ENCODE data around the gene SKA2.
"Not testable (repeated sequence)": the region's sequence is repeated elsewhere in the genome, so short reads cannot be mapped to it uniquely, and the experiment has no call there.

Gene SKA2

DNA sequence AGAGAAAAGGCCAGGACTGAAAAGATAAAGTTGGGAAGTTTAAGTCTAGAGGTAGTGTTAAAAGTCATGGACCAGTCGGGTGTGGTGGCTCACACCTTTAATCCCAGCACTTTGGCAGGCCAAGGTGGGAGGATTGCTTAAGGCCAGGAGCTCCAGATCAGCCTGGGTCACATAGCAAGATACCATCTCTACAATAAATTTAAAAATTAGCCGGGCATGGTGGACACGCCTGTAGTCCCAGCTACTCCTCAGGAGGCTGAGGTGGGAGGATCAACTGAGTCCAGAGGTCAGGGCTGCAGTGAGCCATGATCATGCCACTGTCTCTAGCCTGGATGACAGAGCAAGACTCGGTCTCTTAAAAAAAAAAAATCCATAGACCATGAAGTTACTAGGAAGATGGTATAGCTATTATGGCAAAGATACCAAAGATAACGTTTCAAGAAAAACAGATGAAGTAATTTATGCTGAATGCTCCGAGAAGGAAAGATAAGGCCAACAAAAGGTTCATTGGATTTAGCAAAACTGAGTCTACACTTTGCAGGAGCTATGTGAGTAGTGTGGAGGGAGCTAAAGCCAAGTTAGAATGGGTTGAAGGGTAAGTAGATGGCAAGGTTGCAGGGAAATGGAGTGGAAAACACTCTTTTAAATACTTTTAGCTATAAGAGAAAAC, 60.0 kb downstream of the SKA2 start:
- DNase-seq (ENCODE audit: low spot score) = no peak

DNA sequence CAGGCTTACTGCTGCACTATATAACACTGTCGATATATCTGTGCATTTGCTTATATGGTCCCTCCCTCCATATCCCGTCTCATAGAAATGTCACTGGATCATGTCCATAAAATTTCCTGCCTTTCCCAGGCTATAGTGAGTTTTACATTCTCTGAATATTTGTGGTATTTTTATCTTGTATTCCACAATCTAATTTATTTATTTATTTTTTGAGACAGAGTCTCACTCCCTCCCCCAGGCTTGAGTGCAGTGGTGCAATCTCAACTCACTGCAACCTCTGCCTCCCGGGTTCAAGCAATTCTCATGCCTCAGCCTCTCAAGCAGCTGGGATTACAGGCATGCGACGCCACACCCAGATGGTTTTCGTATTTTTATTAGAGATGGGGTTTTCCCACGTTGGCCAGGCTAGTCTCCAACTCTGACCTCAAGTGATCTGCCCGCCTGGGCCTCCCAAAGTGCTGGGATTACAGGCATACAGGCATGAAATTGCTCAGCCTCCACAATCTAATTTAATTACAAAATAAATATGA, 61.2 kb downstream of the SKA2 start:
- peak; percentile 73 for DNase-seq (ENCODE audit: low spot score)

DNA sequence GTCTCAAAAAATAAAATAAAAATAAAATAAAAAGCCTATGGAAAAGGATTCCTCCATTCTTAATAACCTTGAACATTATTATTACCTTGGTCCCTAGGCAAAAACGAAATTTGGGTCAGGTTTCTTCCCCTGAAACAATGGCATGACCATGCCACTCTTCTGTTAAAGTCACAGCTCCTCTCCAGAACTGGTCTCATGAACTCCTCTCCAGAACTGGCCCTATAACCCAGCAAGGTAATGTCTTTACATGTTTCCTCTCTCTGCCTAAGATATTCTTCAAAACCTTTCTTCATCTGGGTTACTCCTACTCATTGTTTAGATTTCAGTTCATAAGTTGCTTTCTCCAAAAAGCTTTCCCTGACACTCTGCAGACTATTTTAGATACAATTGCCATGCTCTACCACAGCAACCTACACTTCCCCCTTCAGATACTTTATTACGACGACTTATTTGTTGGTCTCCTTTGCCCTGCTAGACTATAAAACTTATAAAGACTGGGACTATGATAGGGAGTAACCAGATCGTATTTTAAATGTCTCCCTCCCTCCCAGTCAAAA, 61.8 kb downstream of the SKA2 start:
- DNase-seq (ENCODE audit: low spot score) = peak; percentile 1

DNA sequence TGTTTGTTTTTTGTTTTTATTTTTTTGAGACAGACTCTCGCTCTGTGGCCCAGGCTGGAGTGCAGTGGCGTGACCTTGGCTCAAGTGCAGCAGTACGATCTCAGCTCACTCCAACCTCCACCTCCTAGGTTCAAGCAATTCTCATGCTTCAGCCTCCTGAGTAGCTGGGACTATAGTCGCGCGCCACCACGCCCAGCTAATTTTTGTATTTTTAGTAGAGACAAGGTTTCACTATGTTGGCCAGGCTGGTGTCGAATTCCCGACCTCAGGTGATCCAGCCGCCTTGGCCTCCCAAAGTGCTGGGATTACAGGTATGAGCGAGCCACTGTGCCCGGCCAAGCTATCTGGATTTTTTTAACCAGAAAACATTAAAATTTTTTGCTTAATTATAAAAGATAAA, 64.4 kb downstream of the SKA2 start:
- not testable (repeated sequence) for DNase-seq (ENCODE audit: low spot score)

DNA sequence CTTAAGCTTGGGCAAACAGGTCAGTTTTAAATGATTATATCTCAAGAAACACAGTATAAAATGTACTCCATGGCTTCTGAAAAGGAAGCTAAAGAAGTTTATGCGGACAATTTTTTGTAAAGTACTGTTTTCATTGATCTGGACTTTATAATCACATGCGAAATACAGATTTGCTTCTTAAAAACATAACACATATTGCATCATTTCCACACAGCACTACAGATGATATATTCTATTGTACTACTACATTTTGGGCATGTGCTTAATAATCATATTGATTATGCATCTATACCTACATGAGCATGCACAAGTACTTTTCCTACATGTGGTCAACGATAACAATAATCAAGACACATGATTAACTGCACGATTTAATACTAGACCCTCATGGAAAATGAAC, 70.8 kb downstream of the SKA2 start:
- DNase-seq (ENCODE audit: low spot score) = no peak

DNA sequence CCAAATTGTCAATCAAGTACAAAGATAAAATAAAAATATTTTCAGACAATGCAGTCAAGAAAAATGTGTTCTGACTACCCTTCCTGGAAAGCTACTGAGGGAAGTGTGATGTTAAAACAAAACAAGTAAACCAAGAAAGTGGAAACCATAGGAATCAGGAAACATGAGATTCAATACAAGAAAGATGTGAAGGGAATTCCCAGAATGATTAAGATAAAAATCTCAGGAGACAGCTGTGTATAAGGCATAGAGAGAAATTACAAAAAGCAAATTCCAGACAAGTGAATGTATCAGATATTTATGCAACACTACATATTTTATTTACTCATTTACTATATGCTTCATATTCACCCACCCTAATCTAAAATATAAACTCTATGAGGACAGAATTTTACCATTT, 80.5 kb downstream of the SKA2 start:
- DNase-seq (ENCODE audit: low spot score) = peak; percentile 2

DNA sequence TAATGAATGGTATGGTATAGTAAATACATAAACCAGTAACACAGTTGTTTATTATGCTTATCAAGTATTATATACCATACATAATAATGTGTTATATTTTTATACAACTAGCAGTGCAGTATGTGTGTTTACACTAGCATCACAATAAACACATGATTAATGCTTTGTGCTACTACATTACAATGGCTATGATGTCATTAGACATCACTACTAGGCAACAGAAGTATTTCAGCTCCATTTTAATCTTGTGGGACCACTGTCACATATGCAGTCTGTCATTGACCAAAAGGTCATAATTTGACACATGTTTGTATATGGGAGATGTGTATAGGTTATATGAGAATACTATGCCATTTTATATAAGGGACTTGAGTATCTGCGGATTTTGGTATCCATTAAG, 81.0 kb downstream of the SKA2 start:
- no peak for DNase-seq (ENCODE audit: low spot score)

DNA sequence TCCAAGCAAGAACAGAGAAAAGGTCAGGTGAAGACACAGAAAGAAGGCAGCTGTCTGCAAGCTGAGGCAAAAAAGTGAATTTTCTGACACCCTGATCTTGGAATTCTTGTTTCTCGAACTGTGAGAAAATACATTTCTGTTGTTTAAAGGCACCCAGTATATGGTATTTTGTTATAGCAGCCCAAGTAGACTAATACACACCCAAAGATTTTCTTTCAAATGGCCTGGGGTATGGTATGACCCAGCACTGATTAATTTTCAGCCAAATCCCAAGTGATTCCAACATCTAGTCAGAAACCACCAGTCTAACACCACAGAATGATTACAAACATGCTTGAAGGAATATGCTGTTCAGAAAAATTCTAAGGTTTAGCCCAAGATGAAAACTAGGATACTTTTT, 85.1 kb downstream of the SKA2 start:
- DNase-seq (ENCODE audit: low spot score) = no peak

DNA sequence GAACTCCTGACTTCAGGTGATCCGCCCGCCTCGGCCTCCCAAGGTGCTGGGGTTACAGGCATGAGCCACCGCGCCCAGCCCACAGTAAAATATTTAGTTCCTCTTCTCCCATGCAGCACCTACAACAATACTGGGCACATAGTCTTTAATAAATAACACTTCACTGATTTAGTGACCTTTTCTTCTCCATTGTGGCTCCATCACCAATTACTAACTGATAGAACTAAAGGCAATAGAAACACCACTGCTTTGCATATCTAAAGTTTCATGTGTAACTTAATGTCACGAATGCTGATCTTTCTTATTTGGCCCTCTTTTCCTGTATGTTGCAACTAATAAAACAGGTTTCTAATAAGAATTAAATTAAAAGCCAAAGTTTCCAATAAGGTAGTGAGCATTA, 87.2 kb downstream of the SKA2 start:
- DNase-seq (ENCODE audit: low spot score) = no peak

DNA sequence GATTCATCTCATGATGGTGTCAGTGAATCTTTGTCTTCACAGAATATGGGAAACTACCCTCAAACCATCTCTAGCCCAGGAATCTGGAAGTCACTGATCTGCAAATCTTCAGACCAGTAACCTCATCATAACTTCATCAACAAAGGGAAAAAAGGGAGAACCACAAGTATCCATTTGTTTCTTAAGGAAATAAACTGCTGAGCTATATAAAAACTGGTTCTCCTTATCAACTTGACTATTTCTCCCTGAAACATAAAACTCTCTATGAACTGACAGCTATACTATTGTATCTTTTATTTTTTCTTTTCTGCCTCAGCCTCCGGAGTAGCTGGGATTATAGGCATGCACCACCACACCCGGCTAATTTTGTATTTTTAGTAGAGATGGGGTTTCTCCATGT, 87.6 kb downstream of the SKA2 start:
- no peak for DNase-seq (ENCODE audit: low spot score)

DNA sequence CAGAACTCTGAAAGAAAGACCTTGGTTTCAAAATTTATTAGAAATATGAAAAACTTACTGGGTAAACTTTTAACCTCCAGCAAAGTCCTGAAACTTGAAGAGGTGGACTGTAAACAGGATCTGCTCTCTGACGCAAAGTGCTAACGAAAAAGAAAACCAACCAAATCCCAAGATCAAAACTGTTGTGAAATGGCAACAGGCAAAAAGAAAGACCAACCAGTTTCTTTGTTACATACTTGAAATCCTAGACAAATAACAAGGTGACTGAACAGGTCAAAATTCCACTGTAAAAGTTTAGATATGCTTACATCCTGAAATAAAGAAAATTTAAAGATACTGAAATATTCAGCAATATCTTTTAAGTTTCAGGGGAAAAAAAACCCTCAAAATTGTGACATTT, 92.5 kb downstream of the SKA2 start:
- DNase-seq (ENCODE audit: low spot score) = no peak

Data from AG08395 (cell line).